ENCODE data around the gene DRG2.

The DRG2 gene

GRCh38 chr17:18087610-18088491 is at the start of gene DRG2:
Gene DRG2, plus strand, starts transcription at chr17:18087948. Its CDS starts 76 bp downstream, at chr17:18088024.
- in situ Hi-C loops (cut with HindIII; ENCODE audit: low pct_unique_long_range_greater_than_20kb, low sequenced_read_pairs): no loop called here
- TF ChIP-seq JUND (IDR thresholded peaks at IDR 0.05; ENCODE audit: low read depth): no peak
- peak; percentile 80 to 92 for DNase-seq (ENCODE audit: low read depth in 1 of 2, low spot score in 1 of 2)

GRCh38 chr17:18038149-18038850 is 49.4 kb upstream of the DRG2 start:
- in situ Hi-C loops (cut with HindIII; ENCODE audit: low pct_unique_long_range_greater_than_20kb, low sequenced_read_pairs): no loop called here
- no peak for TF ChIP-seq JUND (IDR thresholded peaks at IDR 0.05; ENCODE audit: low read depth)
- no peak for DNase-seq (ENCODE audit: low read depth in 1 of 2, low spot score in 1 of 2)

GRCh38 chr17:18038861-18039534 is 48.8 kb upstream of the DRG2 start, which contains the start of the genes ATPAF2 and GID4:
Gene ATPAF2, minus strand, starts transcription at chr17:18039168. Its CDS starts 155 bp downstream, at chr17:18039013.
Gene GID4, plus strand, starts transcription at chr17:18039408. Its CDS starts 57 bp downstream, at chr17:18039465.
- no peak for TF ChIP-seq JUND (IDR thresholded peaks at IDR 0.05; ENCODE audit: low read depth)
- in situ Hi-C loops (cut with HindIII; ENCODE audit: low pct_unique_long_range_greater_than_20kb, low sequenced_read_pairs): no loop called here
- peak; percentile 90 to 98 for DNase-seq (ENCODE audit: low read depth in 1 of 2, low spot score in 1 of 2)

GRCh38 chr17:18039535-18040260 is 48.0 kb upstream of the DRG2 start:
- DNase-seq (ENCODE audit: low read depth in 1 of 2, low spot score in 1 of 2): peak; percentile 6 to 25
- no peak for TF ChIP-seq JUND (IDR thresholded peaks at IDR 0.05; ENCODE audit: low read depth)
- in situ Hi-C loops (cut with HindIII; ENCODE audit: low pct_unique_long_range_greater_than_20kb, low sequenced_read_pairs): no loop called here

- in situ Hi-C loops (cut with HindIII; ENCODE audit: low pct_unique_long_range_greater_than_20kb, low sequenced_read_pairs): no loop called here
These were observed 47.4 kb upstream of the DRG2 start for GRCh38 chr17:18040261-18040858.

GRCh38 chr17:18041776-18042175 is 46.0 kb upstream of the DRG2 start:
- peak in 1 of 2 experiments; percentile 9 for DNase-seq (ENCODE audit: low read depth in 1 of 2, low spot score in 1 of 2)
- TF ChIP-seq JUND (IDR thresholded peaks at IDR 0.05; ENCODE audit: low read depth): no peak
- in situ Hi-C loops (cut with HindIII; ENCODE audit: low pct_unique_long_range_greater_than_20kb, low sequenced_read_pairs): no loop called here

More at GRCh38 chr17:18040261-18040858, 47.4 kb upstream of the DRG2 start:
- no peak for DNase-seq (ENCODE audit: low read depth in 1 of 2, low spot score in 1 of 2)
- TF ChIP-seq JUND (IDR thresholded peaks at IDR 0.05; ENCODE audit: low read depth): no peak

- TF ChIP-seq JUND (IDR thresholded peaks at IDR 0.05; ENCODE audit: low read depth): no peak
- in situ Hi-C loops (cut with HindIII; ENCODE audit: low pct_unique_long_range_greater_than_20kb, low sequenced_read_pairs): no loop called here
- no peak for DNase-seq (ENCODE audit: low read depth in 1 of 2, low spot score in 1 of 2)
These were observed 44.8 kb upstream of the DRG2 start for GRCh38 chr17:18042983-18043382.

- peak; percentile 21 to 53 for DNase-seq (ENCODE audit: low read depth in 1 of 2, low spot score in 1 of 2)
- TF ChIP-seq JUND (IDR thresholded peaks at IDR 0.05; ENCODE audit: low read depth): no peak
- in situ Hi-C loops (cut with HindIII; ENCODE audit: low pct_unique_long_range_greater_than_20kb, low sequenced_read_pairs): no loop called here
These were observed 44.3 kb upstream of the DRG2 start for GRCh38 chr17:18043491-18043890.

- in situ Hi-C loops (cut with HindIII; ENCODE audit: low pct_unique_long_range_greater_than_20kb, low sequenced_read_pairs): no loop called here
- DNase-seq (ENCODE audit: low read depth in 1 of 2, low spot score in 1 of 2): no peak
- no peak for TF ChIP-seq JUND (IDR thresholded peaks at IDR 0.05; ENCODE audit: low read depth)
These were observed 43.1 kb upstream of the DRG2 start for GRCh38 chr17:18044609-18045008.

- DNase-seq (ENCODE audit: low read depth in 1 of 2, low spot score in 1 of 2): no peak
- in situ Hi-C loops (cut with HindIII; ENCODE audit: low pct_unique_long_range_greater_than_20kb, low sequenced_read_pairs): no loop called here
- no peak for TF ChIP-seq JUND (IDR thresholded peaks at IDR 0.05; ENCODE audit: low read depth)
These were observed 41.9 kb upstream of the DRG2 start for GRCh38 chr17:18045691-18046350.

- in situ Hi-C loops (cut with HindIII; ENCODE audit: low pct_unique_long_range_greater_than_20kb, low sequenced_read_pairs): no loop called here
- no peak for TF ChIP-seq JUND (IDR thresholded peaks at IDR 0.05; ENCODE audit: low read depth)
- peak in 1 of 2 experiments; percentile 15 for DNase-seq (ENCODE audit: low read depth in 1 of 2, low spot score in 1 of 2)
These were observed 32.2 kb upstream of the DRG2 start for GRCh38 chr17:18055597-18055996.

All from T47D (cell line).